ENCODE data around the gene RAB36.

The RAB36 gene

DNA sequence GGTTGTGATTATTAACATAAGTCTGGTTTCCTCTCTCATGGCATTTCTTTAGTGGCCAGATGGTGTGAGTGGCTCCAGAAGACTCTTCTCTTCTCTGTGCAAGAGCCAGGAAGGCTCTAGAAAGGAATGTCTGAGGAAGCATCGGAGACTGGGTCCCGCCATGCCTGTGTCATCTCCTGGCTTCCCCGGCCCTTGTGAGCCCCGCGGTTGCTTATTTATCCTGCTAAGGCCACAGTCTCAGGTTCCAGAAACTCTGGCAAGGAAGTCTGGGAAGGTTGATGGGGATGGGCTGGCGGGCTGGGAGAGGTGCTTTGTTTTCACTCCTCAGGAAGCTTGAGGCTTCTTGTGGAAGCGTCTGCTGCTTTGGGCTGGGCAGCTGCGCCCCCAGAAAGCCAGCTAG is 53.9 kb downstream of the RAB36 start:
- no peak for DNase-seq (ENCODE audit: extremely low read depth, low read depth)
- no peak for TF ChIP-seq CTCF (IDR thresholded peaks at IDR 0.05; ENCODE audit: low read depth, low read length)

GRCh38 chr22:23200898-23201297 is 55.6 kb downstream of the RAB36 start:
- DNase-seq (ENCODE audit: extremely low read depth, low read depth) = no peak
- no peak for TF ChIP-seq CTCF (IDR thresholded peaks at IDR 0.05; ENCODE audit: low read depth, low read length)

DNA sequence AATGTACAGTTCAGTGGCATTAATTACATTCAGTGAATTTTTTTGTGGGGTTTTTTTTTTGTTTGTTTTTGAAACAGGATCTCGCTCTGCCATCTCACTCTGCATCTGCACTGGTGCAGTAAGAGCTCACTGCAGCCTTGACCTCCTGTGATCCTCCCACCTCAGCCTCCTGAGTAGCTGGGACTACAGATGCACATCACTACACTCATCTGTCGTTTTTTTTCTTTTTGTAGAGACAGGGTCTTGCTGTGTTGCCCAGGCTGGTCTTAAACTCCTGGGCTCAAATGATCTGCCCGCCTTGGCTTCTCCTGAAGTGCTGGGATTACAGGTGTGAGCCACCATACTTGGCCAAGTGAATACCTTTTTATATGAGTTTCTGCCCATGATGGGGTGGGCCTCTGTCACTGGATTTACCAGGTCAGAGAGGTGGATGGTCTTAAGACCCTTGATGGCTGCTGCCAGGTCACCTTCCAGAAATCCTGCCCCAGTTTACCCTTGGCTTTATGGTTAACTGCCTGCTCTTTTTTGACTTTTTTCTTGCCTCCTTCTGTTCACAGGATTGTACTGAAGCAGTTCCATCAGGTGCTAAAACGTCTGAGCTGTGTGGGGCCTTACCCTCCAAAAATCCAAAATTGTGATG is 57.7 kb downstream of the RAB36 start:
- no peak for DNase-seq (ENCODE audit: extremely low read depth, low read depth)
- no peak for TF ChIP-seq CTCF (IDR thresholded peaks at IDR 0.05; ENCODE audit: low read depth, low read length)

- TF ChIP-seq CTCF (IDR thresholded peaks at IDR 0.05; ENCODE audit: low read depth, low read length) = no peak
- no peak for DNase-seq (ENCODE audit: extremely low read depth, low read depth)
Measured at GRCh38 chr22:23203452-23204124, 58.3 kb downstream of the RAB36 start.

DNA sequence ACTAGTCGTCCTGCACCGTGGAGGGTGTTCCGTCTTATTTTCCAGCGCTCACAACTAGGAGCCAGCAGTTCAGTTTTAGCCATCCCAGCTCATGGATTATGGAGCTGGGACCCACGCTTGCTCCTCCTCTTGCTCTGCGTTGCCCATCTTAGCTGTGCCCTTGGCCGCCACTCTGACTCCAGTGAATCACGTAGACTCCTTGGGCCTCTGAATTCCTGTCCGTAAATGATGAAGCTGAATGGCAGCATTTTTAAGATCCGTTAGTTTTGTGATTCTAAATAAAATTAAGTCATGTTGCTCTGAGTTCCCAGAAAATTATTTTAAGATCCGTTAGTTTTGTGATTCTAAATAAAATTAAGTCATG is 58.8 kb downstream of the RAB36 start:
- TF ChIP-seq CTCF (IDR thresholded peaks at IDR 0.05; ENCODE audit: low read depth, low read length) = no peak
- DNase-seq (ENCODE audit: extremely low read depth, low read depth) = no peak

DNA sequence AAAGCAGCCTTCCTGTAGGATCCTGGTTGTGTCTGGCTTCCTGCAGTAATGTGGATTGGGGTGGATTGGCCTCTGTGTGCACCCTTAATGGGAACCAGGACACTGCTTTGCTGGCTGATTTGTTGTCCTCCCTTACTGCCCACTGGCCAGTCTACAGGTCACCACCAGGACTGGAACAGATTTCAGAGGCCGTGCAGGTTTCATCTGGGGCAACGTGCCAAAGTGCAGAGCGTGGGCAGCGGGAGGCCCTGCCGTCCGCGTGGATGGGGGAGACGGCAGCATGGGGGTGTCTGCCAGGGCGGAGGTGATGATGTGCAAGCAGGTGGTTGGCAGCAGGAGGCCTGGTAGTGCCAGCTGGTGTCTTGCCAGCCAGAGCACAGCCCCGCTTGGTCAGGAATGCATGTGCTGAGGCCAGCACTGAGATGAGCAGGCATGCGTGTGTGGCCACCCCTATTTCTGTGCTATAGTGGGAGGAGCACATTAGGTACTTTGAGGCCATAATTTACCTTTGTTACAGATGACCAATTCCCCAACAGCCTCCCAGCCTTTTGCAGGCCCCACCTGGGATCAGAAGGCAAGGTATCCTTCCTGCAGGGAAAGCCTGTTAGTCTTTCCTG is 59.4 kb downstream of the RAB36 start:
- DNase-seq (ENCODE audit: extremely low read depth, low read depth) = no peak

More for the DNA sequence above, 59.4 kb downstream of the RAB36 start:
- TF ChIP-seq CTCF (IDR thresholded peaks at IDR 0.05; ENCODE audit: low read depth, low read length) = no peak
